Measurements from ENCODE around the gene CPNE8.

DNA sequence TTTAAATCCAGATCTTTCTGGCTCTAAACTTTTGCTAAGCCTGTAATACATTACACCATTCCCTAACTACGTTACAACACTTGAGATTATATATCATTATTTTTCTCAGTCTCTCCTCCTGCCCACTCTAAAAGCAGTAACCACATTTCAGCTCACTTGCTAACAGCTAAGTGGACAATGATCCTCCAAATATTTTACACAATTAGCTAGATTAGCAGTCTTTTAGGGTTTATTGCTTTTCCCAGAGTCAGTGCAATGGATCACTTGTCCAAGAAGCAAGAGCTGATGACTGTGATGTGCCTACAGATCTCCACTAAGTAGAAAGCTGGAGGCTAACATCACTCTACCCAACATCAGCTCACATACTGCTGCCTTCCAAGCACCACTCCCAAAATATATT lies 17.6 kb downstream of the CPNE8 start:
- TF ChIP-seq POLR2A (IDR thresholded peaks at IDR 0.05), result no peak
- TF ChIP-seq, protein P1, sequence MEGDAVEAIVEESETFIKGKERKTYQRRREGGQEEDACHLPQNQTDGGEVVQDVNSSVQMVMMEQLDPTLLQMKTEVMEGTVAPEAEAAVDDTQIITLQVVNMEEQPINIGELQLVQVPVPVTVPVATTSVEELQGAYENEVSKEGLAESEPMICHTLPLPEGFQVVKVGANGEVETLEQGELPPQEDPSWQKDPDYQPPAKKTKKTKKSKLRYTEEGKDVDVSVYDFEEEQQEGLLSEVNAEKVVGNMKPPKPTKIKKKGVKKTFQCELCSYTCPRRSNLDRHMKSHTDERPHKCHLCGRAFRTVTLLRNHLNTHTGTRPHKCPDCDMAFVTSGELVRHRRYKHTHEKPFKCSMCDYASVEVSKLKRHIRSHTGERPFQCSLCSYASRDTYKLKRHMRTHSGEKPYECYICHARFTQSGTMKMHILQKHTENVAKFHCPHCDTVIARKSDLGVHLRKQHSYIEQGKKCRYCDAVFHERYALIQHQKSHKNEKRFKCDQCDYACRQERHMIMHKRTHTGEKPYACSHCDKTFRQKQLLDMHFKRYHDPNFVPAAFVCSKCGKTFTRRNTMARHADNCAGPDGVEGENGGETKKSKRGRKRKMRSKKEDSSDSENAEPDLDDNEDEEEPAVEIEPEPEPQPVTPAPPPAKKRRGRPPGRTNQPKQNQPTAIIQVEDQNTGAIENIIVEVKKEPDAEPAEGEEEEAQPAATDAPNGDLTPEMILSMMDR (IDR thresholded peaks at IDR 0.05), result no peak
